Neural cell (in vitro differentiated cells): ENCODE measurements around the gene SQSTM1.

Experiments
- CTCF ChIP-seq: fragments of 450-650 bp; IDR thresholded peaks from 2 replicates; pipeline ENCODE4 v1.5.1; 2014; ENCODE audit warnings: antibody characterized with exemption, mild to moderate bottlenecking, moderate library complexity; ENCODE audit not compliant: poor library complexity, severe bottlenecking
- EZH2 ChIP-seq: fragments of 200-600, 300-800 bp; shearing (Covaris generic), sonication (generic); IDR thresholded peaks from 2 replicates; pipeline ENCODE4 v1.6.1; 2014; ENCODE audit warnings: antibody characterized with exemption, low read length, borderline replicate concordance, mild to moderate bottlenecking; ENCODE audit not compliant: insufficient read depth, poor library complexity, severe bottlenecking

DNA sequence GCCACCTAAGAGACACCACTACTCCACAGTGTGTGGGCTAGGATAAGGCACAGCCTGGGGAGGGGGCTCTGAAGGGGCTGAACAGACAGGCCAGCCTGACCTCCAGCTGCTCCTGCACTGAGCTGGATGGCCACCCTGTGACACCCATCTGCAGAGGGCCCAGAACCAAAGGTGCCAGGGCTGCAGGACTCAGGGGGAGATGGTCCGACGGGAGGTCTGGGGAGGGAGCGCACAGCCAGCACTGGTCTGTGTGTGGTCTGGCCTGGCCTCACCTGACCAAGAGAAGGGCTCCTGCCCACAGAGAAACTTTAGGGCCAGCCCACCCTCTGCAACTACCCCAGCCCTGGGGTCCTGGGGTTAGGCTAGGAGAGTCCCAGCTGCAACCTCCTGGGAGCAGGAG lies 26.1 kb upstream of the SQSTM1 start:
- no peak for TF ChIP-seq EZH2
- no peak for TF ChIP-seq CTCF
